ENCODE data around the gene MYO7B.

The MYO7B gene

DNA sequence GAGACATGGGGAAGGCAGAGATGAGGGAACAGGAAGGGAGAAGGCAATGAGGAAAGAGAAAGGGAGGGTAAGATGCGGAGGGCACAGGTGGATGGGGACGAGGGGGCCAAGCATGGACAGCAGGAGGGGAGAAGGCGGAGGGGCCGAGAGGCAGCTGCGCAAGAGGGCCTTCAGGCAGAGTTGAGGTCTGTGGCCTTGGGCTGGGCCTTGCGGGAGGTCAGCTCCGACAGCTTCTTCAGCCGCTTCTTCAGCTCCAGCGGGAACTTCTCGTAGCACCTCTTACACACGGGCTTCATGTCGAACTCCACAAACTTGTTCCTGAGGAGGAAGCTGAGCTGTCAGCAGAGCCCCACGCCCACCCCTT, 103.6 kb downstream of the MYO7B start:
- no peak for DNase-seq

DNA sequence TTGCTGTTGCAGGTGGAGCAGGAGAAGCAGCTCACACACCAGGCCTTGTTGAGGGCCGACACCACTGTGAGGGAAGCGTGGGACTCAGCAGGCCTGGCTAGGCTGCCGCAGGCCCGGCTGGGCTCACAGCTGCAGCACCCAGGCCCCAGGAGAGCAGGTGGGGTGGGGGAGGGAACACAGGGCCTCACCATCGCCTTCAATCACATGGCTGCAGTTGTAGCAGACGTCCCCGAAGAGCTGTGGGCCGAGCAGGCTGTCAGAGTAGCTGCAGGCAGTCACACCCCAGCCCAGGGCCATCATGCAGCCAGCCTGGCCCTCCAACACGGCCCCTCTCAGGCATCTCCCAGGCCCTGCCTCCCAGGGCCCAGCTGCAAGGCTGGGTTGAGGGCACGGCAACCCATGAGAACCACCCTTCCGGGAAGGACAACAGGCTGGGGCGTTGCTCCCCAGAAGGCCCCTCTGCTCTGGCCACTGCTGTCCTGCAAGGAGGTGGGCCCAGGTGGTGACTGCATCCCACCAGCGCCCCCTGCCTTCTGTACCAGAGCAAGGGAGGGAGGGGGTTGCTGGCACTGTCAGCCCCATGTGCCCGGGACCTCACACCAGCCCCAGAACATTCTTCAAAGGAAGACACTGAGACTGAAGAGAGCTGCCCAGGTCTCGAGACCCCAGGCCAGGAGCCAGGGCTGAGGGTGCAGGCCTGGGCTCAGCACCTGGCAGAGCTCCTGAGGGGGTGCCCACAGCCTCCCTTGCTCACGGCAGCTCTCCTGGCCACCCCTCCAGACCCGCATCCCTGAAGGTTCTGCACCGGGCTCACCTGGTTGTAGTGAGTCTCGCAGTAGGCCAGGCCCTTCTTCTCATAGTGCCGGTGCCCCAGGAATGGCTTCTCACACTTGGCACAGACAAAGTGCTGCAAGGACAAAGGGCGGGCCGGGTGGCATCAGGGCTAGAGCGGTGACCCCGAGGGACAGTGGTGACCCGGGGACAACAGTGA, 104.9 kb downstream of the MYO7B start:
- no peak for DNase-seq

GRCh38 chr2:127641133-127641532, 105.7 kb downstream of the MYO7B start:
- no peak for DNase-seq

- DNase-seq: peak; percentile 35
These were observed 106.5 kb downstream of the MYO7B start for GRCh38 chr2:127641846-127642507.

DNA sequence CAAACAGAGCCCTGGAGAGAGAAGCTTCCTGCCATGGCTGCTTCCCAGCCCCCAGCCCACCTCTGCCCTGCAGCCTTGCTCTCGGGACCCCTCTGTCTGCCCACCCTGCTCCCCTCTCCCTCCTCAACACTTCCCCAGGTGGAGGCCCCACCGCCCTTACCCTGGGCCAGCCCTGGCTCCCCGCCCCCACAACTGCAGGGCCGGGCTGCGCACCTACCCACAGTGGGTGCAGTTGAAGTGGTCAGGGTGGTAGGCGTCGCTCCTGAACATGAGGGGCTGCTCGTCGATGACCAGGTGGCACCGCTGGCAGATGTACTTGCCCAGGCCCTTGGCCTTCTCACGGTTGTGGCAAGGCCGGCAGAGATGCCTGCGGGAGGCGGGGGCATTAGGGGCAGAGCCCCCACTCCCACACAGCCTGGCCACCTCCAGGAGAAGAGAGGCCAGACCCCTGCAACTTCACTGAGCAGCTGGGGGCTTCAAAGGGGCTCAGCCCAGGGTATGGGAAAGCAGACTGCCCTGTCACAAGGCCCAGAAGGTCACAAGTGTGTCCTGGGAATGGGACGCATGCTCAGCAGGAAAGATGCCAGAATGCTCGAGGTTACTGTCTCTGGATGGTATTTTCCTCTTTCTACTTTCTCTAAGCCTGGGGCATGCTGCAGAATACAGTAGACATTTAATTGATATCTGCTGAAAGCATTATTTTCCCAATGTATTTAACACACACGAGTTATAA, 107.4 kb downstream of the MYO7B start:
- no peak for DNase-seq

- DNase-seq: no peak
These were observed 108.1 kb downstream of the MYO7B start for GRCh38 chr2:127643439-127644065.

GRCh38 chr2:127644066-127645025, 108.9 kb downstream of the MYO7B start:
- DNase-seq: no peak

DNA sequence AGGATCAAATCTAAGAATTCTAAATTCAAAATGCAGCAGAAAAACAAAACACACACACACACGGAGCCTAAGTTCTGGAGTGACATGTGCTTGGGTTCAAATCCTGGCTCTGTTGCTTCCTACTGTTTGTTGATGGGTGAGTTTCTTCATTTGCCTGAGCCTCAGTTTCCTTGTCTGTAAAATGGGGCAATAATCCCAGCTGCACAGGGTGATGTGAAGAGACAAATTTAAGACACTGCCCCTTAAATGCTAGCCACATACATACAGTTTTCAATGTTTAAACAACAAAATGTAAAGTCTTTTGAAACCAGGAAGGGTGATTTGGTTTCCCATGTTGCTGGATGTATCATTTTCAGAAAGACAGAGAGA, 109.5 kb downstream of the MYO7B start:
- DNase-seq: no peak

- no peak for DNase-seq
These were observed 110.2 kb downstream of the MYO7B start, which contains the start of gene GPR17 for GRCh38 chr2:127645395-127646291. Gene GPR17 (plus strand): TSS chr2:127646153. CDS start chr2:127650736, 4,583 bp downstream.

DNA sequence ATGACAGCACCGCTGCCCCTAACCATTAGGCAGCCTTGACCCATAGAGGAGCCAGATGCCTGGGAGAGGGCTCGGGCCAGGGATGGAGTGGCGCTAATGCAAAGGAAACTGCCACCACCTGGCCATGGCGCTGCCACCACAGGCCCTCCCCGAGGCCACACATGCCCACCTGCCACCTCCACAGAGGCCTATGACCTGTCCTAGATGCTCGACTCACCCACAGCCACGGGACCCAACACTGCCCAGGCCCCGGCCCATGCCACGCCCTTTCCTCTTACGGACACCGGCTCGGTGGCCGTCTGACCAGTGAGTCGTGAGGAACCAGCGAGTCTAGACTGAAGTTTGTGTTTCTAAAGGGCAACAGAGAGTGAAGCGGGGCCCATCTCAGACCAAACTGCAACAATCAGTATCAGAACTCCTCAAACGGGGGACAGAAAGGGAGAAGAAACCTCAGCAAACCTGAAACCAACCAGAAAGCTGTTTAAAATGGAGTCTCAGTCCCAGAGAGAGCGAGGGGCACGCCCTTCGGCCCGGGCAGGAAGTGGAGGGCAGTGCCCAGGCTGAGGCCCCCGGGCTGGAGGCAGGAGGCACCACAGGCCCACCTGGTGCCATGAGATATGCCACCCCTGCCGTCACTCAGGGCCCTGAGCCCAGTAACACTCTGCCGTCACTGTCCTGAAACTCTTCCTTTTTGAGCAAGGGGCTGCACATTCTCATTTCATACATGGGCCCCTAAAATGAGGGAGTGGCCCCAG, 111.2 kb downstream of the MYO7B start:
- no peak for DNase-seq

GRCh38 chr2:127647242-127648190, 112.0 kb downstream of the MYO7B start:
- no peak for DNase-seq

- DNase-seq: no peak
These were observed 112.8 kb downstream of the MYO7B start for GRCh38 chr2:127648321-127648720.

GRCh38 chr2:127649100-127649611, 113.7 kb downstream of the MYO7B start:
- no peak for DNase-seq

DNA sequence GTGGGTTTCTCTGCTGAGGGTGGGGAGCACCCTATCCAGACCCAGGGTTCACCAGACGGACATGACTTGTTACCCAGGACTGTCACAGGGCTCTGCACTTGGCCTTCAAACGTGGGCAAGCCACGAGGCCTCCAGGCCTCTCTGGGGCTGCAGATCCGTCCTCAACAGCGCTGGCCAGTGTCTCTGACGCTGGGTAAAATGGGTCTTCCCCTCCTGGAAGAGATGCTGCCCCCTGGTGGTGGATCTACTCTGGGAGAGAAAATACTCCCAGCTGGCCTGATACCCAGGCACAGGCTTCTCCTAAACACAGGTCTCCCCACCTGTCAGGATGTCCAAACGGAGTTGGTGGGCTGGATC, 114.2 kb downstream of the MYO7B start:
- peak; percentile 82 for DNase-seq

DNA sequence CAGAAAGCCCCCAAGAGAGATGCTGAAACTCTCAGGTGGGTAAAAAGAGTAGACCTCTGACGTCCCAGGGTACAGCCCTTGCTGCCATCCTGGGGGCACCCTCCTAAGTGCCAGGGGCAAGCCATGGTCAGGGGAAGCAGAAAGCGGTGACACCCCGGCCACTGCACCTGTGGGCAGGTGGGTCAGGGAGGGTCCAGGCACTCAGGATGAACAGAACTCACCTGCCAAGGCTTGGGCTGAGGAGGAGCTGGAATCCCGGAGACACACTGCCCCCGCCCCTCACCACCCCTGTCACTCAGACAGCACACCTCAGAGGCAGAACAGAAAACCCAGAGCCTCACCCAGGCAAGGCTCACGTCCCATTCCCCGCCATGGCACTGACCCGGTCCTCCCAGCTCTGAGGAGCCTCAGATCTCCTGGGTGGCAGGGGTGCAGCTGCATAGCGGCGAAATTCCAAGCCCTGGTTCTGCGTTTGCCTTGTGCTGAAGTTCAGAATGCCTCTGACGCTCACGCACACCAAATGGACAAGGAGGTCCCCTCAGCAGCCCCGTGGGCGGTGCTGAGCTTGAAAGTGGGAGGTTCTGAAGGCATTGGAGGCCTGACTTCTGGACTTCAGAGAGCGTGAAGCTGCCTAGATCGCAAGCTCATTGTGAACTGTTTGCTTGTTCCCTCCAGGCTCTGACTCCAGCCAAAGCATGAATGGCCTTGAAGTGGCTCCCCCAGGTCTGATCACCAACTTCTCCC, 114.7 kb downstream of the MYO7B start:
- DNase-seq: no peak

DNA sequence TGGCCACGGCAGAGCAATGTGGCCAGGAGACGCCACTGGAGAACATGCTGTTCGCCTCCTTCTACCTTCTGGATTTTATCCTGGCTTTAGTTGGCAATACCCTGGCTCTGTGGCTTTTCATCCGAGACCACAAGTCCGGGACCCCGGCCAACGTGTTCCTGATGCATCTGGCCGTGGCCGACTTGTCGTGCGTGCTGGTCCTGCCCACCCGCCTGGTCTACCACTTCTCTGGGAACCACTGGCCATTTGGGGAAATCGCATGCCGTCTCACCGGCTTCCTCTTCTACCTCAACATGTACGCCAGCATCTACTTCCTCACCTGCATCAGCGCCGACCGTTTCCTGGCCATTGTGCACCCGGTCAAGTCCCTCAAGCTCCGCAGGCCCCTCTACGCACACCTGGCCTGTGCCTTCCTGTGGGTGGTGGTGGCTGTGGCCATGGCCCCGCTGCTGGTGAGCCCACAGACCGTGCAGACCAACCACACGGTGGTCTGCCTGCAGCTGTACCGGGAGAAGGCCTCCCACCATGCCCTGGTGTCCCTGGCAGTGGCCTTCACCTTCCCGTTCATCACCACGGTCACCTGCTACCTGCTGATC, 115.4 kb downstream of the MYO7B start:
- no peak for DNase-seq

DNA sequence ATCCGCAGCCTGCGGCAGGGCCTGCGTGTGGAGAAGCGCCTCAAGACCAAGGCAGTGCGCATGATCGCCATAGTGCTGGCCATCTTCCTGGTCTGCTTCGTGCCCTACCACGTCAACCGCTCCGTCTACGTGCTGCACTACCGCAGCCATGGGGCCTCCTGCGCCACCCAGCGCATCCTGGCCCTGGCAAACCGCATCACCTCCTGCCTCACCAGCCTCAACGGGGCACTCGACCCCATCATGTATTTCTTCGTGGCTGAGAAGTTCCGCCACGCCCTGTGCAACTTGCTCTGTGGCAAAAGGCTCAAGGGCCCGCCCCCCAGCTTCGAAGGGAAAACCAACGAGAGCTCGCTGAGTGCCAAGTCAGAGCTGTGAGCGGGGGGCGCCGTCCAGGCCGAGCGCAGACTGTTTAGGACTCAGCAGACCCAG, 115.9 kb downstream of the MYO7B start:
- DNase-seq: no peak
